GM12892 (cell line): ENCODE data around the gene GRID1.

ENCODE experiments used
- POLR2A ChIP-seq: IDR thresholded peaks from 2 replicates; pipeline ENCODE4 v1.6.1; 2011; ENCODE audit warnings: low read depth, low read length, control low read depth
- POLR2AphosphoS5 ChIP-seq: IDR thresholded peaks from 2 replicates; pipeline ENCODE4 v1.6.1; 2011; ENCODE audit warnings: low read depth, low read length, control low read depth
- TAF1 ChIP-seq: IDR thresholded peaks from 2 replicates; pipeline ENCODE4 v1.6.1; 2011; ENCODE audit warnings: low read depth, mild to moderate bottlenecking, control low read depth, low read length, borderline replicate concordance

- TF ChIP-seq TAF1 (no peak), POLR2A (no peak), POLR2AphosphoS5 (no peak)
These were observed 102.7 kb downstream of the GRID1 start for GRCh38 chr10:86263907-86264306.
